ENCODE results near the gene SERPINA10.

SERPINA10 gene

GRCh38 chr14:94320243-94320642 is 27.2 kb upstream of the SERPINA10 start:
- Histone ChIP-seq H3K4me3 (replicated peaks; ENCODE audit: insufficient read depth, low read length) (no peak overlapping the region), H3K27ac (replicated peaks) (no peak overlapping the region), H3K27me3 (ENCODE audit: insufficient read depth, poor library complexity, severe bottlenecking) (no peaks in the 10 kb centered on the region)
- TF ChIP-seq SPI1 (IDR thresholded peaks at IDR 0.05; ENCODE audit: borderline replicate concordance, low read depth) (peak; percentile 25; the same call in 1 of the 2 replicates), REST (IDR thresholded peaks at IDR 0.05; ENCODE audit: insufficient replicate concordance, low read depth) (no peak)
- DNase-seq (ENCODE audit: low read depth in 1 of 2, low spot score in 1 of 2), result no peak

- DNase-seq (ENCODE audit: low read depth in 1 of 2, low spot score in 1 of 2), result no peak
- TF ChIP-seq GABPA (IDR thresholded peaks at IDR 0.05; ENCODE audit: low read depth) (no peak), REST (IDR thresholded peaks at IDR 0.05; ENCODE audit: insufficient replicate concordance, low read depth) (no peak), POLR2AphosphoS5 (IDR thresholded peaks at IDR 0.05; ENCODE audit: low read depth) (no peak), SPI1 (IDR thresholded peaks at IDR 0.05; ENCODE audit: borderline replicate concordance, low read depth) (no peak), CTCF (IDR thresholded peaks at IDR 0.05; ENCODE audit: insufficient read depth, low read length) (no peak)
Measured at GRCh38 chr14:94317259-94317658, 24.2 kb upstream of the SERPINA10 start.

GRCh38 chr14:94316692-94317091 is 23.6 kb upstream of the SERPINA10 start:
- no peak overlapping the region for H3K4me3 ChIP-seq (replicated peaks; ENCODE audit: insufficient read depth, low read length)
- DNase-seq (ENCODE audit: low read depth in 1 of 2, low spot score in 1 of 2), result no peak
- TF ChIP-seq GABPA (IDR thresholded peaks at IDR 0.05; ENCODE audit: low read depth), result no peak
- TF ChIP-seq POLR2AphosphoS5 (IDR thresholded peaks at IDR 0.05; ENCODE audit: low read depth), result no peak
- no peak for TF ChIP-seq SPI1 (IDR thresholded peaks at IDR 0.05; ENCODE audit: borderline replicate concordance, low read depth)
- TF ChIP-seq CTCF (IDR thresholded peaks at IDR 0.05; ENCODE audit: insufficient read depth, low read length), result no peak
- TF ChIP-seq REST (IDR thresholded peaks at IDR 0.05; ENCODE audit: insufficient replicate concordance, low read depth), result no peak
- H3K27ac ChIP-seq (replicated peaks), result no peak overlapping the region
- no peaks in the 10 kb centered on the region for H3K27me3 ChIP-seq (ENCODE audit: insufficient read depth, poor library complexity, severe bottlenecking)

More at GRCh38 chr14:94317259-94317658, 24.2 kb upstream of the SERPINA10 start:
- H3K27ac ChIP-seq (replicated peaks), result no peak overlapping the region
- no peak overlapping the region for H3K4me3 ChIP-seq (replicated peaks; ENCODE audit: insufficient read depth, low read length)
- H3K27me3 ChIP-seq (ENCODE audit: insufficient read depth, poor library complexity, severe bottlenecking), result no peaks in the 10 kb centered on the region

Data from HL-60 (cell line).